Spleen (tissue), 7 donors: ENCODE data around the gene TBC1D22B.

ENCODE experiments used
- CTCF ChIP-seq, 11 experiments: fragments of 200-600 bp in 7 of 11; fragments of 450-650 bp in 4 of 11; sonication (generic) in 4 of 11; IDR thresholded peaks in 8 of 11; conservative IDR thresholded peaks in 3 of 11; 1 replicate in 7 of 11; 2 replicates in 4 of 11; pipeline versions ENCODE4 v1.4.0 to v1.8.0; 2016 to 2021; ENCODE audit warnings: antibody characterized with exemption in 11 of 11, inconsistent platforms in 4 of 11, mild to moderate bottlenecking in 1 of 11
- POLR2A ChIP-seq, 3 donors: fragments of 450-650 bp; IDR thresholded peaks; one replicate each; pipeline ENCODE4 v1.5.1; 2017; ENCODE audit warnings: antibody characterized with exemption in 3 of 3, mild to moderate bottlenecking in 1 of 3
- donor health status: DM: no; HTN: no; CAD: no; lungs with moderate emphysema.
- donor health status: DM: no; HTN: no; CAD: no.
- donor health status: DM: no; HTN: no; CAD: no.

GRCh38 chr6:37243816-37244370, 13.7 kb upstream of the TBC1D22B start:
- TF ChIP-seq CTCF (IDR thresholded peaks at IDR 0.05 in 8 of 11, conservative IDR thresholded peaks at IDR 0.05 in 3 of 11) (no peak), POLR2A (IDR thresholded peaks at IDR 0.05) (no peak)
